Astrocyte (in vitro differentiated cells and primary cell): ENCODE data around the gene TMEM44. TPM values are rescaled to one million over a fixed set of nuclear protein-coding genes. Genes with fewer than 3 reads are reported as not detected.

Source experiments
- DNase-seq: peaks from one replicate; pipeline ENCODE4 v3.0.0-alpha.2; 2010; ENCODE audit warnings: low read depth
- FAIRE-seq: peaks from 2 replicates; lab custom pipeline; 2011; peaks lifted over from hg19 to GRCh38; lab: Jason Lieb, UNC
- H2AFZ ChIP-seq: 2 replicates; pipeline ENCODE4 v1.6.0; 2012; ENCODE audit warnings: low read depth, low read length, inconsistent platforms
- H3K27ac ChIP-seq: 2 replicates; pipeline ENCODE4 v1.5.1; 2011; ENCODE audit warnings: low read depth, low read length, inconsistent platforms
- H3K27me3 ChIP-seq: 2 replicates; pipeline ENCODE4 v1.6.0; 2011; ENCODE audit warnings: low read length, inconsistent platforms; ENCODE audit not compliant: insufficient read depth
- H3K36me3 ChIP-seq: 2 replicates; pipeline ENCODE4 v1.5.1; 2011; ENCODE audit warnings: low read length, inconsistent platforms; ENCODE audit not compliant: insufficient read depth
- H3K4me1 ChIP-seq: 2 replicates; pipeline ENCODE4 v1.5.1; 2011; ENCODE audit warnings: low read length, inconsistent platforms; ENCODE audit not compliant: insufficient read depth
- H3K4me2 ChIP-seq: 2 replicates; pipeline ENCODE4 v1.6.0; 2012; ENCODE audit warnings: low read length, inconsistent platforms
- H3K4me3 ChIP-seq: 2 replicates; pipeline ENCODE4 v1.5.1; 2011; ENCODE audit warnings: low read depth, mild to moderate bottlenecking, low read length, inconsistent platforms; ENCODE audit not compliant: insufficient read depth
- H3K79me2 ChIP-seq: 2 replicates; pipeline ENCODE4 v1.6.0; 2012; ENCODE audit warnings: mild to moderate bottlenecking, low read length, inconsistent platforms; ENCODE audit not compliant: insufficient read depth
- H3K9ac ChIP-seq: 2 replicates; pipeline ENCODE4 v1.6.0; 2012; ENCODE audit warnings: mild to moderate bottlenecking, low read length, inconsistent platforms
- H3K9me3 ChIP-seq: 2 replicates; pipeline ENCODE4 v1.5.1; 2012; ENCODE audit warnings: low read depth, mild to moderate bottlenecking, low read length, inconsistent platforms; ENCODE audit not compliant: insufficient read depth
- H4K20me1 ChIP-seq: 2 replicates; pipeline ENCODE4 v1.6.0; 2012; ENCODE audit warnings: low read length, inconsistent platforms; ENCODE audit not compliant: insufficient read depth
- H3K27ac Mint-ChIP-seq: one replicate; pipeline ENCODE4 v1.8.0; 2021; ENCODE audit warnings: mild to moderate bottlenecking, mixed read lengths; ENCODE audit not compliant: unreplicated experiment
- H3K27me3 Mint-ChIP-seq: one replicate; pipeline ENCODE4 v1.8.0; 2021; ENCODE audit warnings: low read depth, mixed read lengths; ENCODE audit not compliant: unreplicated experiment
- H3K36me3 Mint-ChIP-seq: one replicate; pipeline ENCODE4 v1.8.0; 2021; ENCODE audit warnings: low read depth, mixed read lengths; ENCODE audit not compliant: unreplicated experiment
- H3K4me1 Mint-ChIP-seq: one replicate; pipeline ENCODE4 v1.8.0; 2021; ENCODE audit warnings: low read depth, mixed read lengths; ENCODE audit not compliant: unreplicated experiment
- H3K4me3 Mint-ChIP-seq: one replicate; pipeline ENCODE4 v1.8.0; 2021; ENCODE audit warnings: mild to moderate bottlenecking, moderate library complexity, mixed read lengths; ENCODE audit not compliant: unreplicated experiment
- H3K9me3 Mint-ChIP-seq: one replicate; pipeline ENCODE4 v1.8.0; 2021; ENCODE audit warnings: mild to moderate bottlenecking, mixed read lengths; ENCODE audit not compliant: unreplicated experiment
- EZH2 ChIP-seq: IDR thresholded peaks from 2 replicates; pipeline ENCODE4 v1.6.1; 2012; ENCODE audit warnings: mild to moderate bottlenecking, low read length, inconsistent platforms; ENCODE audit not compliant: insufficient read depth
- total RNA-seq: library from RNA; stranded (reverse); gene quantifications from 2 replicates; pipeline ENCODE4 v1.2.1, GENCODE V29; 2021
- TF ChIP-seq, protein P1 (sequence below): IDR thresholded peaks from 2 replicates; pipeline ENCODE4 v1.5.1; 2011; ENCODE audit warnings: low read depth, mild to moderate bottlenecking, inconsistent platforms, low read length, moderate library complexity; ENCODE audit not compliant: insufficient read depth

Gene TMEM44
- total RNA-seq, 1 donor from 2014 or later: 9.8 TPM

DNA sequence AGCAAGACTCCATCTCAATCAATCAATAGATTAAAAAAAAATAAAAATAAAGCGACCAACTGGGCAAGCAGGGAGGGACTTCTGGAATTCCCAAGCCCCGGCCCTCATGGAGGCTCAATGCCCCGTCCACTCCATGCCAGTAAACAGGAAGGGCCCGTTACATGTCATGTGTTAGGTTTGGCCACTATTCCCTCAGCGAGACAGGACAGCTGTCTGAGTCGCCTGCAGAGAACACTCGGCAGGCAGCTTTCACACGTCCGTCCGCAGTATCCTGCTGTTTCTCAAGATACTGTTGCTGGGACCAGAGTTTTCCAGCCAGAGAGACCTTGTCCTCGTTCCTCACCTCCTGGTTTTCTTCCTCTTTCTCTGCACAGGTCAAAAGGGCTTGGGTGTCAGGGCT is 18.0 kb downstream of the TMEM44 start:
- H3K4me1 ChIP-seq: no peaks in the 10 kb centered on the region
- H3K79me2 ChIP-seq: no peaks in the 10 kb centered on the region
- FAIRE-seq (no peak), DNase-seq (no peak)
- no peaks in the 10 kb centered on the region for H4K20me1 ChIP-seq
- H3K4me1 Mint-ChIP-seq: no peaks in the 10 kb centered on the region
- H3K36me3 ChIP-seq: peaks cover 6% of the 10 kb centered on the region
- no peaks in the 10 kb centered on the region for H3K9me3 ChIP-seq
- no peak overlapping the region for H3K9ac ChIP-seq
- no peak overlapping the region for H3K4me2 ChIP-seq
- no peak overlapping the region for H3K27ac ChIP-seq
- peaks cover 3% of the 10 kb centered on the region for H3K9me3 Mint-ChIP-seq
- no peak overlapping the region for H3K4me3 Mint-ChIP-seq
- TF ChIP-seq, protein P1, sequence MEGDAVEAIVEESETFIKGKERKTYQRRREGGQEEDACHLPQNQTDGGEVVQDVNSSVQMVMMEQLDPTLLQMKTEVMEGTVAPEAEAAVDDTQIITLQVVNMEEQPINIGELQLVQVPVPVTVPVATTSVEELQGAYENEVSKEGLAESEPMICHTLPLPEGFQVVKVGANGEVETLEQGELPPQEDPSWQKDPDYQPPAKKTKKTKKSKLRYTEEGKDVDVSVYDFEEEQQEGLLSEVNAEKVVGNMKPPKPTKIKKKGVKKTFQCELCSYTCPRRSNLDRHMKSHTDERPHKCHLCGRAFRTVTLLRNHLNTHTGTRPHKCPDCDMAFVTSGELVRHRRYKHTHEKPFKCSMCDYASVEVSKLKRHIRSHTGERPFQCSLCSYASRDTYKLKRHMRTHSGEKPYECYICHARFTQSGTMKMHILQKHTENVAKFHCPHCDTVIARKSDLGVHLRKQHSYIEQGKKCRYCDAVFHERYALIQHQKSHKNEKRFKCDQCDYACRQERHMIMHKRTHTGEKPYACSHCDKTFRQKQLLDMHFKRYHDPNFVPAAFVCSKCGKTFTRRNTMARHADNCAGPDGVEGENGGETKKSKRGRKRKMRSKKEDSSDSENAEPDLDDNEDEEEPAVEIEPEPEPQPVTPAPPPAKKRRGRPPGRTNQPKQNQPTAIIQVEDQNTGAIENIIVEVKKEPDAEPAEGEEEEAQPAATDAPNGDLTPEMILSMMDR: no peak
- no peak for TF ChIP-seq EZH2
- peaks cover 13% of the 10 kb centered on the region for H3K36me3 Mint-ChIP-seq
- H3K4me3 ChIP-seq: no peak overlapping the region
- H3K27me3 Mint-ChIP-seq: peaks cover 3% of the 10 kb centered on the region
- H2AFZ ChIP-seq: no peak overlapping the region
- H3K27ac Mint-ChIP-seq: no peak overlapping the region
- no peaks in the 10 kb centered on the region for H3K27me3 ChIP-seq

DNA sequence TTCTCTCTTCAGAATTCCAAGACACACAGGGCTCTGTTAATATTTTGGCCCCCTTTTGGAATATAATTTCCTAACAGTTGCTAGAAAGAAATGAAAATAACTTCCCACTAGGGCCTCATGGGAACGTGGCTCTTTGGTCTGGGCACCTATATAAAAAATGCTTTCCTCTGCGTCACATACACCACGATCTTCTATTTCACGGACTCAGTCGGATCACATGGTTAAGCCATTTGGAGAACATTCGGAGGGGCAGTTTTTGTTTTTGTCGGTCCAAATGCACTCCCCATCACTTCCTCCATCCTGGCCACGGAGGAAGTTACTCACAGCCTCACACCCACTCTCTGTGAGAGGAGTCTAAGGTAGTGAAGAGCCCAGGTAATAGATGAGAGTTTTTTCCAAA is 21.0 kb downstream of the TMEM44 start:
- no peaks in the 10 kb centered on the region for H3K79me2 ChIP-seq
- Mint-ChIP-seq H3K36me3 (peaks cover 12% of the 10 kb centered on the region), H3K9me3 (no peaks in the 10 kb centered on the region), H3K4me3 (no peak overlapping the region), H3K4me1 (no peaks in the 10 kb centered on the region), H3K27me3 (peaks cover 9% of the 10 kb centered on the region), H3K27ac (no peak overlapping the region)
- H4K20me1 ChIP-seq: no peaks in the 10 kb centered on the region
- H3K4me2 ChIP-seq: no peak overlapping the region
- H3K36me3 ChIP-seq: peaks cover 6% of the 10 kb centered on the region
- no peaks in the 10 kb centered on the region for H3K27me3 ChIP-seq
- no peak overlapping the region for H3K4me3 ChIP-seq
- H3K9me3 ChIP-seq: no peaks in the 10 kb centered on the region
- H3K9ac ChIP-seq: no peak overlapping the region
- FAIRE-seq: no peak
- no peaks in the 10 kb centered on the region for H3K4me1 ChIP-seq
- no peak overlapping the region for H3K27ac ChIP-seq
- no peak for DNase-seq
- TF ChIP-seq EZH2: no peak
- TF ChIP-seq, protein P1: no peak
- H2AFZ ChIP-seq: no peak overlapping the region

DNA sequence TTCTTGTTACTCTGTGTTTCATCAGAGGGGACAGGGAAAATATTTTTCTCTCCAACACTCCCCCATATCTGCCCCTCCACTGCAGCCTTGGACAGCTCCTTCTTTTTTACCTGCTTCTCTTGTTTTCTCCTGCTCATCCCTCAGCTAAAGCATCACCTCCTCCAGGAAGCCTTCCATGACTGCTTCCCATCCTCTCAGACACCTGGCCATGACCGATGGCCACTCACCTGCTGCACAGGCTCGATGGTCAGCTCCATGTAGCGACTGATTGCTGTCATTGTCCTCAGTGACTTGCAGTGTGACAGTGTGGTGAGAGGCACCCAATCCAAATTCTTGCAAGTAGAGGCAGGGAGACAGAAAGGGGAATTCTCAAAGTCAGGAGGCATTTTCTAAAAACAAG is 22.5 kb downstream of the TMEM44 start:
- H2AFZ ChIP-seq: no peak overlapping the region
- H3K9me3 ChIP-seq: no peaks in the 10 kb centered on the region
- H3K9ac ChIP-seq: no peak overlapping the region
- H4K20me1 ChIP-seq: no peaks in the 10 kb centered on the region
- H3K36me3 Mint-ChIP-seq: peaks cover 12% of the 10 kb centered on the region
- no peaks in the 10 kb centered on the region for H3K79me2 ChIP-seq
- no peaks in the 10 kb centered on the region for H3K27me3 ChIP-seq
- no peaks in the 10 kb centered on the region for H3K4me1 Mint-ChIP-seq
- peaks cover 9% of the 10 kb centered on the region for H3K27me3 Mint-ChIP-seq
- TF ChIP-seq, protein P1: no peak
- TF ChIP-seq EZH2: no peak
- H3K27ac ChIP-seq: no peak overlapping the region
- H3K4me1 ChIP-seq: no peaks in the 10 kb centered on the region
- no peaks in the 10 kb centered on the region for H3K9me3 Mint-ChIP-seq
- H3K4me3 Mint-ChIP-seq: no peak overlapping the region
- no peak for FAIRE-seq
- no peak overlapping the region for H3K27ac Mint-ChIP-seq
- DNase-seq: no peak
- peaks cover 3% of the 10 kb centered on the region for H3K36me3 ChIP-seq
- H3K4me2 ChIP-seq: no peak overlapping the region
- H3K4me3 ChIP-seq: no peak overlapping the region
